LoVo (cell line): ENCODE data around the gene NOS3.

Experiments
- DNase-seq: peaks from one replicate; pipeline ENCODE4 v3.0.0-alpha.2; 2016; ENCODE audit warnings: low spot score

Gene NOS3

GRCh38 chr7:151059367-151060112 lies 68.7 kb downstream of the NOS3 start, which contains the start of gene SLC4A2:
SLC4A2 (plus strand) TSS chr7:151059589; CDS start chr7:151061988, 2,399 bp downstream.
- DNase-seq, result peak; percentile 77

DNA sequence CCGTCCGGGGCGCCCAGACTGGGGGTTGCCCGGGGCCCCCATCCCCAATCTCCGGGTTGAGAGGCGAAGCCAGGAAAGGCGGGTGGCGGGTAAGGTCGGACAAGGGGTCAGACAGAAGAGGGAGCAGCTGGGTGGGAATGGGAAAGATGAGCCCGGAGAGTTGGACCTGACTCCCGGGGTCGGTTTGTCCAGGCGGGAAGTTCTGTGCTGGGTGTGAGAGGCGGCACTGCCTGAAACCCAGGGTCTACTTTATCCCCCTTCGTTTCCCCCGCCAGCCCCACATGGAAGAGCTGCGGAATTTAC lies 69.2 kb downstream of the NOS3 start:
- DNase-seq, result no peak

DNA sequence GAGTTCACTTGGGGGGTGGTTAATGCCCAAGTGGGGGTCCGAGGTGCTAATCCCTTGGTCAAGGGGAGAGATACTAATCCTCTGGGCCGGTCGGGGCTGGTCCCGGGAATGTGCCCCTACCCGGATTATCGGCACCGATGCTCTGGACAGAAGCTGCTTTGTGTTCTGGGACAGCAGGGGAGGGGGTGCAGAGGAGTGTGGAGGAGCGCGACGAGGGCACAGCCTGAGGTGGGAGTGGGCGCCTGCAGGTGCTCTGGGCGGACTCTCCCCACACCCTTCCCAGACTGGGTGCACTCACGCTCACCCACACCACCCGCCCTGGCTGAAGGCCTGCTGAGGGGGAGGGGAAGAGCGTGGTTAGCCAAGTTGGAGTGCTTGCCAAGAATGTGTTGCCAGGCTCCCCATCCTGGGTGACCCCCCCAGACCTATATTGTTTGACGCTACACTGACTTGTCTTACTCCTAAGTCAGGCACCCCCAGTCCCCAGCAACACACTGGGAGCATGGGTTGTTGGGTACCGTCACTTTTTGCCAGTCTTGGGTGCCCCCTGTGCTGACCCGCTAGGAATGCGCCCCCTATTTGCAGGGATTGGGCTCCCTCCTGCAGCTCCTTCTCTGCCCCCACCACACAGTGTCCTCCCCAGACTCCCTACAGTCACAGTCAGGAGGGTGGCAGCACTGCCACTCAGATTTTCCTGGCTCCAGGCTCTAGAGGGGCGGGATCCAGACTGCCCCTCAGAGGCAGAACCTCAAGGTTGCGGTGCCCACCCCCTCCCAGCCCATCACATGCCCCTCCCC lies 69.8 kb downstream of the NOS3 start:
- no peak for DNase-seq

DNA sequence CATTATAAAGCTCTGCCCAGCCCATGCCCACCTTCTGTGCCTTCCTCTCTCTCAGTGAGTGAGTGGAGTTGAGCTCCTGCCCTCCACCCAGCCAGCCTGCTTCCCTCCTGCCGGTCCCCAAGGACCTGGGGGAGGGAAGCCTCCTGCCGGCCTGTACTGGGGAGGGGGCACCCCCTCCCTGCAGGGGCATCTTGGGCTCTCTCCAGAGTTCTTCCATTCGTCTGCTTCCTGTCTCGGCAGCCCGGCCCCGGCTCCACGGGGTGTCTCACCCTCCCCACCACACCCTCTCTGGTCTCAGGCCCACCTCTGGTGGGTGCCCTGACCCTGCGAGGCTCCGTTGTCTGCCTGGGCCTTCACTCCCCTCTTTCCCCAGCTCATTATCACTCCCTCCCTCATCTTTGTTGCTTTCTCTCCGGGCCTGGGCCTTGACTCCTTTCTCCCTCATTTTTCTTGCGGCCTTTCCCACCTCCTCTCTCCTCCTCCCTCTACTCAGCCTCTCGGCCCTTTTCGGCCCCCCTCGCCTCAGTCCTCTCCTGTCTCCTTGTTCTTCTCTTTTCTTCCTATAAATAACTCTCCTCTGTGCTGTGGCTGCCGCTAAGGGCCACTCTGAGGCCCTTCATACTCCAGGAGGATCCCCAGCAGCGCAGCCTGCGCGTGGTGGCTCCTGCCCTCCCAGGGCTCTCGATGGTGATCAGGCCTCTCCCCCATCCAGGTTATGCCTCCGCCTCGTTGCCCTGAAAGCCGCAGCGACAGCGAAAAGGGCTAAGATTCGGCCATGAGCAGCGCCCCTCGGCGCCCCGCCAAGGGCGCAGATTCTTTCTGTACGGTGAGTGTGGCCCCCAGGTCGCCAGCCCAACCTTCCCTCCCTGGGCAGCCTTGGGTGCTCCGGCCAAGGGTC lies 70.6 kb downstream of the NOS3 start:
- DNase-seq, result no peak

GRCh38 chr7:151062111-151062398 lies 71.2 kb downstream of the NOS3 start:
- no peak for DNase-seq

DNA sequence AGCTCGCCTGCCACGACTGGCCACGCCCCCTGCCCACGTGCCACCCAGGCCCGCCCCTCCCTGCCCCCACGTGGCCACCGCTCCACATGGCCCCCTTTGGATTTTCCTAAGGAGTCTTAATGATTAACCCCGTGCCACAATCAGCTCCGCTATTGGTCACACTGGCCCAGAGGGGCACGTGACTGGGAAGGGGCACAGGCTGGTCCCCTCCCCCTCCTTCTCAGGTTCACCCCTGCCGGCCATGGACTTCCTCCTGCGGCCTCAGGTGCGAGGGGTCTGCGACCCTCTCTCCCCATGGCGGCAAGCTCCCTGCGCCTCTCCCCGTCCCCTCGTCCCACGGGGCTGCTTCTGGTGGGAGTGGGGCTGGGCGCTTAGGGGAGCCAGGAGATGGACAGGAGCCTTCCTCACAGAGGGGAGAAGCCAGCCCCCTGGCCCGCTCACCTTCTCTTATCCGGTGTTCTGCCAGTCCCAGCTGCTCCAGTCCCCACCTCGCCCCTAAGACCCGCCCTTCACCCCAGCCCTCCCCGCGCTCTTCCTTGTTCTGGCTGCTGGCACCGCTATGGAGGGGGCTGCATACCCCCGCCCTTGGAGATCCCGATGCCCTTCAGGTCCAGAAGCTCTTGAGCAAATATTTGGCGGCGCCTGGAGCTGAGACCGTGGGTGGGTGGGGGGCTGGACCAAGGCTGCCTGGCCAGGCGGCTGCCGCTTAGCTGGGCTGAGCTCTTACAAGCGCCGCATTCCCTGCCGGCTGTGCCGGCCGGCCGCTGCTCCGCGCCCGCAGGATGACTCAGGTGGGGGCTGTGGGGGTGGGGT lies 71.8 kb downstream of the NOS3 start:
- DNase-seq, result no peak

DNA sequence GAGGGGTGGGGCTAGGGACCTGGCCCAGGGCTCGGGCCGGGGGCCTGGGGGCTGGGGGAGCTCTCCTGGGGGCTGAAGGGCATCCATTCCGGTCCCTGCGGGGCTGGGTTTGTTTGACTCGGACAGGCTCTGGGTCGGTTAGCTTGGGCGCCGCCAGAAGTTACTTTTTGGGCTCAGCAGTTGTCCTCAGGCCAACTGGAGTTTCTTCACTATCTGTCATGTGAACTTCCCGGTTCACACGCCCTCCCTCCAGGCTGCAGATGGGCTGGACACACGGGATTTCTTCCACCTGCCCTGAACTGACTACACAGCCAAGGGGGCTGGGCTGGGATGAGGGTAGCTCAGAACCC lies 72.4 kb downstream of the NOS3 start:
- no peak for DNase-seq
